HTERT RPE-1 (cell line): ENCODE data around the gene BIN2.

Experiments used
- in situ Hi-C: fragments of 300-500 bp; cut with MboI; formaldehyde crosslinking; loops from 4 replicates; pipeline ENCODE4 v1.14.3; 2020; ENCODE audit warnings: low sequenced_read_pairs

The BIN2 gene

GRCh38 chr12:51323966-51324895 is at the start of gene BIN2:
BIN2 (minus strand) TSS chr12:51324174; CDS start chr12:51324102, 72 bp downstream.
- in situ Hi-C loops = no loop called here

GRCh38 chr12:51373187-51373586 is 49.2 kb upstream of the BIN2 start:
- in situ Hi-C loops = no loop called here

- in situ Hi-C loops = no loop called here
Measured at GRCh38 chr12:51372021-51372420, 48.0 kb upstream of the BIN2 start.

- in situ Hi-C loops = no loop called here
Measured at GRCh38 chr12:51371295-51371953, 47.5 kb upstream of the BIN2 start.

- in situ Hi-C loops = no loop called here
Measured at GRCh38 chr12:51370667-51371066, 46.7 kb upstream of the BIN2 start.

- in situ Hi-C loops = no loop called here
Measured at GRCh38 chr12:51369581-51369980, 45.6 kb upstream of the BIN2 start.

- in situ Hi-C loops = no loop called here
Measured at GRCh38 chr12:51368640-51369517, 44.9 kb upstream of the BIN2 start.

GRCh38 chr12:51365276-51365675 is 41.3 kb upstream of the BIN2 start:
- in situ Hi-C loops = no loop called here

- in situ Hi-C loops = no loop called here
Measured at GRCh38 chr12:51364001-51364400, 40.0 kb upstream of the BIN2 start.

GRCh38 chr12:51362747-51363342 is 38.9 kb upstream of the BIN2 start:
- in situ Hi-C loops = no loop called here

- in situ Hi-C loops = no loop called here
Measured at GRCh38 chr12:51362307-51362706, 38.3 kb upstream of the BIN2 start.

GRCh38 chr12:51361161-51362016 is 37.4 kb upstream of the BIN2 start:
- in situ Hi-C loops = no loop called here

GRCh38 chr12:51360315-51360714 is 36.3 kb upstream of the BIN2 start:
- in situ Hi-C loops = no loop called here

- in situ Hi-C loops = no loop called here
Measured at GRCh38 chr12:51359851-51360250, 35.9 kb upstream of the BIN2 start.

GRCh38 chr12:51358496-51358895 is 34.5 kb upstream of the BIN2 start:
- in situ Hi-C loops = no loop called here

- in situ Hi-C loops = no loop called here
Measured at GRCh38 chr12:51357374-51358047, 33.5 kb upstream of the BIN2 start.

GRCh38 chr12:51351913-51352532 is 28.0 kb upstream of the BIN2 start:
- in situ Hi-C loops = no loop called here

GRCh38 chr12:51349026-51349425 is 25.1 kb upstream of the BIN2 start:
- in situ Hi-C loops = no loop called here

GRCh38 chr12:51348116-51348515 is 24.1 kb upstream of the BIN2 start:
- in situ Hi-C loops = no loop called here
